GM12892 (cell line): ENCODE results near the gene TAF1A.

ENCODE experiments used
- POLR2A ChIP-seq: IDR thresholded peaks from 2 replicates; pipeline ENCODE4 v1.6.1; 2011; ENCODE audit warnings: low read depth, low read length, control low read depth
- TAF1 ChIP-seq: IDR thresholded peaks from 2 replicates; pipeline ENCODE4 v1.6.1; 2011; ENCODE audit warnings: low read depth, mild to moderate bottlenecking, control low read depth, low read length, borderline replicate concordance

DNA sequence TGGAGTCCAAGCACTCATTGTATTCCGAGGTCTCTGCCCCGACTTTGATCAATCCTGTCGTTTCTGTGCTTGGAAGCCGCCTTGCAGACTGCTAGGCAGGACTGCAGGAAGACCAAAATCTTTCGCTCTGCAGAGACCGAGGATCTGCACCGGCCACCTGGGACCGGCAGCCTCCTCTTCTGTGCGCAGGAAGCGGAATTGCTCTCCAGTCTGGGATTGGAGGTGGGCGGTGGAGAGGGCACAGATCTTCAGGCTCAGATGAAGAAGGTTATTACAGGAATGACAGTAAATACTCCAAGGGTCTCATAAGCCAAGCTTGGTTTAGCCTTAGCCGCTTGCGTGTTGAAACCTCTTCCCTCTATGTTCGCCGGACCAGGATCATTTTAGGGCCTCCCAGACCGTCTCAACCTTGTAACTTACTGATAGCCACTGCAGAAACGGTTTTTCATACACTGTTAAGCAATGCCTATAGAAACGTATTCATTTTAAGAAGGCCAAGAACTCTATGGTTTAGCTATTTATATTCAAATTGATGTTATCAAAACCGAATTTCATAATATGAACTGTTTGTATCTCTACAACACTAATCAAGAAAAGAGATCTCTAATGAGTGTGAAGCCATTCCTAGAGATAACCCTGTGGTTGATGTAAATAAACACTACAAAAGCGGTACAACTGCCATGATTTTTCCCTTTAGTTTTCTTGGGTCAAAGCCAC is 29.3 kb upstream of the TAF1A start:
- TF ChIP-seq TAF1 (no peak), POLR2A (no peak)
